ENCODE data around the gene APOL1.

- no peak for TF ChIP-seq CTCF (conservative IDR thresholded peaks at IDR 0.05; ENCODE audit: low read depth, low read length)
- no peak for TF ChIP-seq RAD21 (IDR thresholded peaks at IDR 0.05; ENCODE audit: low read length)
Measured at GRCh38 chr22:36258701-36259614, 6.0 kb downstream of the APOL1 start.

Data from IMR-90 (cell line).